Effector memory CD4-positive, alpha-beta T cell (primary cell): ENCODE results near the gene GADD45GIP1.

Experiments used
- DNase-seq, 3 donors: peaks; one replicate each; pipeline ENCODE4 v3.0.0-alpha.2; 2020
- H3K27ac ChIP-seq: 2 replicates; pipeline ENCODE4 v1.7.0; 2013; ENCODE audit warnings: mild to moderate bottlenecking, low read length, moderate library complexity; ENCODE audit not compliant: insufficient read depth, poor library complexity, severe bottlenecking
- H3K27me3 ChIP-seq: replicated peaks from 2 replicates; pipeline ENCODE4 v1.7.0; 2013; ENCODE audit warnings: mild to moderate bottlenecking, low read length; ENCODE audit not compliant: insufficient read depth, control insufficient read depth, poor library complexity, severe bottlenecking
- H3K36me3 ChIP-seq: 2 replicates; pipeline ENCODE4 v1.7.0; 2013; ENCODE audit warnings: mild to moderate bottlenecking, low read length, moderate library complexity; ENCODE audit not compliant: control insufficient read depth, insufficient read depth
- H3K4me1 ChIP-seq: 2 replicates; pipeline ENCODE4 v1.7.0; 2013; ENCODE audit warnings: low read length, mild to moderate bottlenecking; ENCODE audit not compliant: control insufficient read depth, insufficient read depth, poor library complexity, severe bottlenecking
- H3K4me3 ChIP-seq: 2 replicates; pipeline ENCODE4 v1.7.0; 2013; ENCODE audit warnings: low read length, low read depth, mild to moderate bottlenecking; ENCODE audit not compliant: insufficient read depth, poor library complexity, severe bottlenecking
- H3K9me3 ChIP-seq: 2 replicates; pipeline ENCODE4 v1.7.0; 2013; ENCODE audit warnings: mild to moderate bottlenecking, low read length, moderate library complexity; ENCODE audit not compliant: control insufficient read depth

Gene GADD45GIP1

GRCh38 chr19:12997179-12997966 is 40.4 kb upstream of the GADD45GIP1 start:
- H3K4me3 ChIP-seq, result no peak overlapping the region
- no peaks in the 10 kb centered on the region for H3K27me3 ChIP-seq
- DNase-seq, result no peak
- no peaks in the 10 kb centered on the region for H3K36me3 ChIP-seq
- H3K27ac ChIP-seq, result no peak overlapping the region
- H3K4me1 ChIP-seq, result peaks cover 10% of the 10 kb centered on the region
- H3K9me3 ChIP-seq, result no peaks in the 10 kb centered on the region

GRCh38 chr19:12996406-12997094 is 39.5 kb upstream of the GADD45GIP1 start:
- H3K4me1 ChIP-seq, result peaks cover 10% of the 10 kb centered on the region
- no peak overlapping the region for H3K27ac ChIP-seq
- DNase-seq, result no peak
- H3K4me3 ChIP-seq, result peak overlapping the region; percentile 39
- H3K27me3 ChIP-seq, result no peaks in the 10 kb centered on the region
- no peaks in the 10 kb centered on the region for H3K36me3 ChIP-seq
- H3K9me3 ChIP-seq, result no peaks in the 10 kb centered on the region

- Histone ChIP-seq H3K36me3 (no peaks in the 10 kb centered on the region), H3K27ac (no peak overlapping the region), H3K4me1 (peaks cover 10% of the 10 kb centered on the region), H3K9me3 (no peaks in the 10 kb centered on the region), H3K4me3 (peak overlapping the region; percentile 39), H3K27me3 (no peaks in the 10 kb centered on the region)
- no peak for DNase-seq
These were observed 38.8 kb upstream of the GADD45GIP1 start for GRCh38 chr19:12995596-12996405.

- Histone ChIP-seq H3K9me3 (no peaks in the 10 kb centered on the region), H3K27me3 (no peaks in the 10 kb centered on the region), H3K4me3 (peak within 1 kb of the TSS; percentile 62), H3K27ac (no peak within 1 kb of the TSS), H3K36me3 (no peaks in the 10 kb centered on the region), H3K4me1 (peaks cover 10% of the 10 kb centered on the region)
- peak; percentile 28 to 40 (median 37) for DNase-seq
These were observed 37.9 kb upstream of the GADD45GIP1 start, which contains the start of gene NFIX for GRCh38 chr19:12994701-12995595. NFIX (plus strand) TSS chr19:12995475; CDS start chr19:12995838, 363 bp downstream.

- Histone ChIP-seq H3K4me3 (no peak overlapping the region), H3K27me3 (no peaks in the 10 kb centered on the region)
- no peak for DNase-seq
These were observed 36.5 kb upstream of the GADD45GIP1 start for GRCh38 chr19:12993562-12993961.

GRCh38 chr19:12992729-12993128 is 35.7 kb upstream of the GADD45GIP1 start:
- Histone ChIP-seq H3K36me3 (no peaks in the 10 kb centered on the region), H3K27ac (no peak overlapping the region), H3K27me3 (no peaks in the 10 kb centered on the region), H3K4me3 (no peak overlapping the region), H3K4me1 (peaks cover 10% of the 10 kb centered on the region), H3K9me3 (no peaks in the 10 kb centered on the region)
- DNase-seq, result no peak

More at GRCh38 chr19:12993562-12993961, 36.5 kb upstream of the GADD45GIP1 start:
- Histone ChIP-seq H3K9me3 (no peaks in the 10 kb centered on the region), H3K27ac (no peak overlapping the region), H3K4me1 (peaks cover 10% of the 10 kb centered on the region), H3K36me3 (no peaks in the 10 kb centered on the region)

GRCh38 chr19:12991296-12991695 is 34.3 kb upstream of the GADD45GIP1 start:
- H3K4me3 ChIP-seq, result no peak overlapping the region
- H3K27me3 ChIP-seq, result no peaks in the 10 kb centered on the region
- H3K36me3 ChIP-seq, result no peaks in the 10 kb centered on the region
- DNase-seq, result no peak
- no peaks in the 10 kb centered on the region for H3K9me3 ChIP-seq
- peaks cover 8% of the 10 kb centered on the region for H3K4me1 ChIP-seq
- no peak overlapping the region for H3K27ac ChIP-seq

- Histone ChIP-seq H3K4me1 (peaks cover 4% of the 10 kb centered on the region), H3K27ac (no peak overlapping the region), H3K36me3 (no peaks in the 10 kb centered on the region), H3K27me3 (no peaks in the 10 kb centered on the region), H3K4me3 (no peak overlapping the region), H3K9me3 (no peaks in the 10 kb centered on the region)
- DNase-seq, result no peak
These were observed 33.8 kb upstream of the GADD45GIP1 start for GRCh38 chr19:12990853-12991252.

- H3K9me3 ChIP-seq, result no peaks in the 10 kb centered on the region
- H3K4me3 ChIP-seq, result no peak overlapping the region
- no peaks in the 10 kb centered on the region for H3K27me3 ChIP-seq
- H3K4me1 ChIP-seq, result peaks cover 4% of the 10 kb centered on the region
- no peak for DNase-seq
- H3K27ac ChIP-seq, result no peak overlapping the region
- no peaks in the 10 kb centered on the region for H3K36me3 ChIP-seq
These were observed 33.4 kb upstream of the GADD45GIP1 start for GRCh38 chr19:12990431-12990830.
